K562 (cell line): Measurements from ENCODE around the gene MYO9A. TPM values are rescaled to one million over a fixed set of nuclear protein-coding genes. Genes with fewer than 3 reads are reported as not detected.

Experiments
- CHD2 ChIP-seq: IDR thresholded peaks from 2 replicates; pipeline ENCODE4 v1.6.1; 2011; ENCODE audit warnings: low read depth, low read length
- CUX1 ChIP-seq: fragments of 200-800 bp; sonication (Bioruptor generic); IDR thresholded peaks from 2 replicates; pipeline ENCODE4 v1.6.1; 2016; ENCODE audit warnings: missing genetic modification characterization, missing compliant biosample characterization
- FOSL1 ChIP-seq: fragments of 200-800 bp; sonication (Bioruptor generic); conservative IDR thresholded peaks from 2 replicates; pipeline ENCODE4 v1.6.1; 2016; ENCODE audit warnings: missing genetic modification characterization, missing compliant biosample characterization
- GABPA ChIP-seq: fragments of 200-800 bp; sonication (Bioruptor generic); conservative IDR thresholded peaks from 2 replicates; pipeline ENCODE4 v1.6.1; 2016; ENCODE audit warnings: low read depth, missing genetic modification characterization, missing compliant biosample characterization
- SIX5 ChIP-seq, 2 experiments: IDR thresholded peaks; 2 replicates each; pipeline ENCODE4 v1.6.1; 2011; ENCODE audit warnings: low read length in 2 of 2, borderline replicate concordance in 1 of 2, low read depth in 1 of 2, mild to moderate bottlenecking in 1 of 2, moderate library complexity in 1 of 2; ENCODE audit not compliant: insufficient read depth in 1 of 2
- SMARCB1 ChIP-seq: IDR thresholded peaks from 2 replicates; pipeline ENCODE4 v1.6.1; 2011; ENCODE audit warnings: improper control_type of control experiment, low read depth; ENCODE audit not compliant: insufficient read length
- TCF15 ChIP-seq: fragments of 250-450 bp; sonication (Bioruptor Pico); IDR thresholded peaks from 2 replicates; pipeline ENCODE4 v1.8.0; 2022; ENCODE audit warnings: moderate library complexity, mild to moderate bottlenecking, inconsistent platforms
- TFE3 ChIP-seq: fragments of 450-650 bp; formaldehyde crosslinking; IDR thresholded peaks from 2 replicates; pipeline ENCODE4 v1.4.0; 2020; ENCODE audit warnings: mild to moderate bottlenecking, mixed read lengths
- YY1 ChIP-seq, 3 experiments: IDR thresholded peaks; 2 replicates each; pipeline ENCODE4 v1.6.1; 2011; ENCODE audit warnings: low read length in 2 of 3, mild to moderate bottlenecking in 2 of 3, moderate library complexity in 2 of 3, borderline replicate concordance in 1 of 3, control low read depth in 1 of 3, low read depth in 1 of 3; ENCODE audit not compliant: insufficient read depth in 3 of 3, insufficient replicate concordance in 2 of 3, control insufficient read depth in 1 of 3, insufficient read length in 1 of 3; ENCODE audit errors: extremely low read depth in 1 of 3
- ZFX ChIP-seq: sonication (generic); formaldehyde crosslinking; IDR thresholded peaks from 2 replicates; pipeline ENCODE4 v1.8.0; 2022; ENCODE audit warnings: mild to moderate bottlenecking, missing genetic modification reagents, moderate library complexity
- ZNF644 ChIP-seq: fragments of 200-800 bp; sonication (Bioruptor generic); IDR thresholded peaks from 2 replicates; pipeline ENCODE4 v1.6.1; 2016; ENCODE audit warnings: low read depth, missing genetic modification characterization, missing compliant biosample characterization
- ZNF668 ChIP-seq: fragments of 250-450 bp; sonication (Bioruptor Pico); IDR thresholded peaks from 2 replicates; pipeline ENCODE4 v1.8.0; 2022; ENCODE audit warnings: mild to moderate bottlenecking, inconsistent platforms
- ZNF766 ChIP-seq: fragments of 200-800 bp; sonication (Bioruptor generic); conservative IDR thresholded peaks from 2 replicates; pipeline ENCODE4 v1.6.1; 2016; ENCODE audit warnings: missing genetic modification characterization, missing compliant biosample characterization
- polyA plus RNA-seq, 8 experiments: library from polyadenylated mRNA; depleted of rRNA in 4 of 8; stranded (reverse) in 5 of 8; unstranded in 3 of 8; fragments of >200 nt; fragmentation: Nextera tagmentation in 2 of 8; fragmentation: Illumina TruSeq in 1 of 8; extraction: Ambion mirVana in 2 of 8; extraction: Trizol in 1 of 8; gene quantifications; 2 replicates each; pipeline versions ENCODE4 v1.2.1 to v1.2.3, GENCODE V29; 2011 to 2014; ENCODE audit warnings: inconsistent platforms in 1 of 8, missing spikeins in 1 of 8
- total RNA-seq, 7 experiments: library from RNA; depleted of rRNA in 6 of 7; stranded (reverse); fragments of >200 nt in 6 of 7; fragmentation: Illumina TruSeq in 2 of 7; extraction: Trizol in 2 of 7; gene quantifications; 2 replicates each; pipeline versions ENCODE4 v1.2.1 to v1.2.3, GENCODE V29; 2011 to 2021; ENCODE audit warnings: low replicate concordance in 1 of 7
- TF ChIP-seq, protein P1 (sequence below): fragments of 450-650 bp; IDR thresholded peaks from one replicate; pipeline ENCODE4 v1.6.1; 2018; ENCODE audit warnings: mild to moderate bottlenecking, moderate library complexity; ENCODE audit not compliant: partially characterized antibody
- TF ChIP-seq, protein P2 (sequence below): fragments of 250-450 bp; sonication (Bioruptor Pico); IDR thresholded peaks from 2 replicates; pipeline ENCODE4 v1.5.0; 2021; ENCODE audit warnings: mild to moderate bottlenecking, borderline replicate concordance

MYO9A gene
- total and polyA plus RNA-seq, 9 of the 15 experiments (the other 6 are each of a cell fraction or from before 2014, with no cell fraction given): 1.9 to 15.4 (median 5.8) TPM

DNA sequence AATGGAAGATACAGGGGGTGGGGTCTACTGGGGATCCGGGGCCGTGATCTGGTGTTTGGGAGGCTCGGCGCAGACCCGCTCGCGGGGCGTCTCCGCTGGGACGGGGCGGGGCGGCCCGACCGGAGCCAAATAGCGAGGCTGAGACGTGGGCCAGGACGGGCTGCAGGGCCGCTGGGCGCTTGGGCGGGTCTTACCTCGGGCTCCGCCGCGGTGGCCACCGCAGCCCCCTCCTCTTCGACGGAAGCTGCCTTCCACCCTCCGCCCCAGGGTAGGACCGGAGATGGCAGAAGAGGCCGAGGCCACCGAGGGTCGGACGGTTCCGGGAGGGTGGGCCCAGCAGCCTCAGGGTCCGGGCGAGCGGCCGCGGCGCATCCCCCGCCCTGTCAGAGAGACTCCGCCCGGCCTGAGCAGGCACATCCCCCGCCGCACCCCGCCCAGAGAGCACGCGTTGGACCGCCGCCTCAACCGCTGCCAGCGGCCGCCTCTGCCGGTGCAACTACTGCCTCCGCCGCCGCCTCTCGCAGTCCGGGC, 399 bp downstream of the MYO9A start (continued):
- no peak for TF ChIP-seq CUX1 (CRISPR knock-in tag)
- TF ChIP-seq, protein P1, sequence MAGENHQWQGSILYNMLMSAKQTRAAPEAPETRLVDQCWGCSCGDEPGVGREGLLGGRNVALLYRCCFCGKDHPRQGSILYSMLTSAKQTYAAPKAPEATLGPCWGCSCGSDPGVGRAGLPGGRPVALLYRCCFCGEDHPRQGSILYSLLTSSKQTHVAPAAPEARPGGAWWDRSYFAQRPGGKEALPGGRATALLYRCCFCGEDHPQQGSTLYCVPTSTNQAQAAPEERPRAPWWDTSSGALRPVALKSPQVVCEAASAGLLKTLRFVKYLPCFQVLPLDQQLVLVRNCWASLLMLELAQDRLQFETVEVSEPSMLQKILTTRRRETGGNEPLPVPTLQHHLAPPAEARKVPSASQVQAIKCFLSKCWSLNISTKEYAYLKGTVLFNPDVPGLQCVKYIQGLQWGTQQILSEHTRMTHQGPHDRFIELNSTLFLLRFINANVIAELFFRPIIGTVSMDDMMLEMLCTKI: no peak
- TF ChIP-seq ZNF766 (CRISPR knock-in tag): no peak
- no peak for TF ChIP-seq YY1 (IDR thresholded peaks at IDR 0.05; ENCODE audit: borderline replicate concordance in 1 of 3, control insufficient read depth in 1 of 3, extremely low read depth in 1 of 3, insufficient read depth in 3 of 3, insufficient read length in 1 of 3, insufficient replicate concordance in 2 of 3, low read depth in 1 of 3, low read length in 2 of 3)
- TF ChIP-seq FOSL1 (tag): no peak
- TF ChIP-seq GABPA (tag): no peak
- no peak for TF ChIP-seq TCF15
- TF ChIP-seq SMARCB1: no peak
- no peak for TF ChIP-seq TFE3 (CRISPR knock-in tag)
- TF ChIP-seq ZNF644 (tag): no peak
- no peak for TF ChIP-seq SIX5 (IDR thresholded peaks at IDR 0.05; ENCODE audit: borderline replicate concordance in 1 of 2, insufficient read depth in 1 of 2, low read depth in 1 of 2, low read length in 2 of 2)
- peak; percentile 70 for TF ChIP-seq ZFX (CRISPR knock-in tag)
- TF ChIP-seq CHD2: no peak
- TF ChIP-seq, protein P2, sequence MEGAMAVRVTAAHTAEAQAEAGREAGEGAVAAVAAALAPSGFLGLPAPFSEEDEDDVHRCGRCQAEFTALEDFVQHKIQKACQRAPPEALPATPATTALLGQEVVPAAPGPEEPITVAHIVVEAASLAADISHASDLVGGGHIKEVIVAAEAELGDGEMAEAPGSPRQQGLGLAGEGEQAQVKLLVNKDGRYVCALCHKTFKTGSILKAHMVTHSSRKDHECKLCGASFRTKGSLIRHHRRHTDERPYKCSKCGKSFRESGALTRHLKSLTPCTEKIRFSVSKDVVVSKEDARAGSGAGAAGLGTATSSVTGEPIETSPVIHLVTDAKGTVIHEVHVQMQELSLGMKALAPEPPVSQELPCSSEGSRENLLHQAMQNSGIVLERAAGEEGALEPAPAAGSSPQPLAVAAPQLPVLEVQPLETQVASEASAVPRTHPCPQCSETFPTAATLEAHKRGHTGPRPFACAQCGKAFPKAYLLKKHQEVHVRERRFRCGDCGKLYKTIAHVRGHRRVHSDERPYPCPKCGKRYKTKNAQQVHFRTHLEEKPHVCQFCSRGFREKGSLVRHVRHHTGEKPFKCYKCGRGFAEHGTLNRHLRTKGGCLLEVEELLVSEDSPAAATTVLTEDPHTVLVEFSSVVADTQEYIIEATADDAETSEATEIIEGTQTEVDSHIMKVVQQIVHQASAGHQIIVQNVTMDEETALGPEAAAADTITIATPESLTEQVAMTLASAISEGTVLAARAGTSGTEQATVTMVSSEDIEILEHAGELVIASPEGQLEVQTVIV (CRISPR knock-in tag): no peak
- no peak for TF ChIP-seq ZNF668
